ENCODE measurements around the gene ESPL1.
"Not testable (repeated sequence)": the region's sequence is repeated elsewhere in the genome, so short reads cannot be mapped to it uniquely, and the experiment has no call there.

Gene ESPL1

GRCh38 chr12:53306826-53307225 lies 38.7 kb downstream of the ESPL1 start:
- no peak for DNase-seq

GRCh38 chr12:53308276-53308675 lies 40.2 kb downstream of the ESPL1 start:
- DNase-seq = no peak

GRCh38 chr12:53313996-53314395 lies 45.9 kb downstream of the ESPL1 start:
- no peak for DNase-seq

GRCh38 chr12:53320352-53321195 lies 52.5 kb downstream of the ESPL1 start:
- no peak for DNase-seq

- DNase-seq = peak; percentile 50
Observed at GRCh38 chr12:53324113-53324778, 56.1 kb downstream of the ESPL1 start.

GRCh38 chr12:53324779-53325510 lies 56.8 kb downstream of the ESPL1 start:
- DNase-seq = peak; percentile 87

GRCh38 chr12:53325511-53326061 lies 57.5 kb downstream of the ESPL1 start:
- peak; percentile 20 for DNase-seq

GRCh38 chr12:53326460-53327185 lies 58.5 kb downstream of the ESPL1 start:
- no peak for DNase-seq

GRCh38 chr12:53327435-53328042 lies 59.4 kb downstream of the ESPL1 start:
- no peak for DNase-seq

- no peak for DNase-seq
Observed at GRCh38 chr12:53328043-53328435, 59.9 kb downstream of the ESPL1 start.

- no peak for DNase-seq
Observed at GRCh38 chr12:53330671-53331070, 62.6 kb downstream of the ESPL1 start.

- DNase-seq = not testable (repeated sequence)
Observed at GRCh38 chr12:53332339-53332738, 64.2 kb downstream of the ESPL1 start.

GRCh38 chr12:53332744-53333143 lies 64.6 kb downstream of the ESPL1 start:
- DNase-seq = no peak

GRCh38 chr12:53333289-53333688 lies 65.2 kb downstream of the ESPL1 start:
- no peak for DNase-seq

- no peak for DNase-seq
Observed at GRCh38 chr12:53333845-53334244, 65.7 kb downstream of the ESPL1 start.

GRCh38 chr12:53334822-53335221 lies 66.7 kb downstream of the ESPL1 start:
- no peak for DNase-seq

GRCh38 chr12:53336181-53336681 lies 68.1 kb downstream of the ESPL1 start, which contains the start of gene SP7:
SP7 (minus strand) TSS chr12:53336354; CDS start chr12:53335646, 708 bp downstream.
- no peak for DNase-seq

- no peak for DNase-seq
Observed at GRCh38 chr12:53338017-53338416, 69.9 kb downstream of the ESPL1 start.

GRCh38 chr12:53338916-53339315 lies 70.8 kb downstream of the ESPL1 start:
- DNase-seq = no peak

GRCh38 chr12:53340398-53340797 lies 72.3 kb downstream of the ESPL1 start:
- DNase-seq = no peak

Data from stimulated activated CD4-positive, alpha-beta T cell treated with anti-CD3 and anti-CD28 coated beads, Interleukin-12 subunit alpha, Interleukin-12 subunit beta, amount 100 ng/mL, for 4 hours (primary cell).